ENCODE measurements around the gene RIPK1. TPM values are rescaled to one million over a fixed set of nuclear protein-coding genes. Genes with fewer than 3 reads are reported as not detected.

The RIPK1 gene
- total and polyA plus RNA-seq, 7 donors, result 5.6 to 10.6 (median 7.1) TPM

DNA sequence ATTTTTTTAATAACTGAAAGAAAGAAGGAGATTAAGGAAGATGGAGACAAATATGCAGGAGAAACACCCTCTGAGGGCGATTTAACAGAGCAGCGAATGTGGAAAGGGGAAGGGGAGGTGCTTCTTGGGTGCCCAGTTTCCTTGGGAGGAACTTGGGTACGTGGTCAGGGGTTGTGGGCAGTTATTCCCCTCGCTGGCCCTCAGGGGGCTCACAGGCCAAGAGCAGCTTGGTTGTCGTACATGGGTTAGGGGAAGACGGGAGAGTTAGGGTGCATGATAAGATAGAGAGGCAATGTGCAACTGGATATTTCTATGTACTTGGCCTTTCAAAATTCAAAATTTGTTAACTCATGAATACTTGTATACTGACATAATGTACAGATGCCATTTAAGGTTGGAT lies 96.1 kb downstream of the RIPK1 start:
- Histone ChIP-seq H3K27ac (no peak overlapping the region), H3K36me3 (ENCODE audit: insufficient read depth in 1 of 2, low read depth in 1 of 2) (no peaks in the 10 kb centered on the region), H3K4me1 (peaks cover 4% of the 10 kb centered on the region), H3K4me3 (no peak overlapping the region), H3K9me3 (no peaks in the 10 kb centered on the region), H3K27me3 (ENCODE audit: insufficient read depth in 3 of 3, low read length in 2 of 3) (no peaks in the 10 kb centered on the region)
- intact Hi-C loops (cut with DNase I), result loop anchor here in 1 of 2 donors (5.0 kb wide), 1 partner anchor 37 kb away; no protein-coding TSS in a partner anchor
- DNase-seq (no peak), ATAC-seq (no peak)
- 87 to 96% (median 94%) methylated on average over 6 of the region's 6 CpGs for WGBS, 3 donors
- TF ChIP-seq, protein P1, sequence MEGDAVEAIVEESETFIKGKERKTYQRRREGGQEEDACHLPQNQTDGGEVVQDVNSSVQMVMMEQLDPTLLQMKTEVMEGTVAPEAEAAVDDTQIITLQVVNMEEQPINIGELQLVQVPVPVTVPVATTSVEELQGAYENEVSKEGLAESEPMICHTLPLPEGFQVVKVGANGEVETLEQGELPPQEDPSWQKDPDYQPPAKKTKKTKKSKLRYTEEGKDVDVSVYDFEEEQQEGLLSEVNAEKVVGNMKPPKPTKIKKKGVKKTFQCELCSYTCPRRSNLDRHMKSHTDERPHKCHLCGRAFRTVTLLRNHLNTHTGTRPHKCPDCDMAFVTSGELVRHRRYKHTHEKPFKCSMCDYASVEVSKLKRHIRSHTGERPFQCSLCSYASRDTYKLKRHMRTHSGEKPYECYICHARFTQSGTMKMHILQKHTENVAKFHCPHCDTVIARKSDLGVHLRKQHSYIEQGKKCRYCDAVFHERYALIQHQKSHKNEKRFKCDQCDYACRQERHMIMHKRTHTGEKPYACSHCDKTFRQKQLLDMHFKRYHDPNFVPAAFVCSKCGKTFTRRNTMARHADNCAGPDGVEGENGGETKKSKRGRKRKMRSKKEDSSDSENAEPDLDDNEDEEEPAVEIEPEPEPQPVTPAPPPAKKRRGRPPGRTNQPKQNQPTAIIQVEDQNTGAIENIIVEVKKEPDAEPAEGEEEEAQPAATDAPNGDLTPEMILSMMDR (IDR thresholded peaks at IDR 0.05), result no peak

Other genes starting within 250 kb of the RIPK1 start
- 10 to 100 TPM; 10.2 to 62.0 (median 52.2) TPM for gene SERPINB1, start 226.6 kb upstream of the RIPK1 start, total RNA-seq
- gene SERPINB1, start 226.6 kb upstream of the RIPK1 start, polyA plus RNA-seq, result 100 to 1,000 TPM in 1 of 3 donors, 10 to 100 TPM in 2; 28.1 to 131 (median 33.4) TPM
- gene SERPINB9, start 165.2 kb upstream of the RIPK1 start, total RNA-seq, result 1 to 10 TPM; 1.9 to 3.1 (median 2.2) TPM
- 1 to 10 TPM in 2 of 3 donors, under 1 TPM in 1; 0.74 to 1.1 (median 1.0) TPM for gene SERPINB9, start 165.2 kb upstream of the RIPK1 start, polyA plus RNA-seq
- gene SERPINB6, start 96.9 kb upstream of the RIPK1 start, total RNA-seq, result 100 to 1,000 TPM in 3 of 4 donors, 10 to 100 TPM in 1; 92.3 to 205 (median 141) TPM
- gene SERPINB6, start 96.9 kb upstream of the RIPK1 start, polyA plus RNA-seq, result 100 to 1,000 TPM; 161 to 239 (median 174) TPM
- gene NQO2, start 68.6 kb upstream of the RIPK1 start, total RNA-seq, result 100 to 1,000 TPM in 2 of 4 donors, 10 to 100 TPM in 2; 42.8 to 129 (median 101) TPM
- gene NQO2, start 68.6 kb upstream of the RIPK1 start, polyA plus RNA-seq, result 100 to 1,000 TPM in 2 of 3 donors, 10 to 100 TPM in 1; 80.1 to 201 (median 159) TPM
- 10 to 100 TPM in 3 of 4 donors, 1 to 10 TPM in 1; 6.7 to 22.8 (median 13.5) TPM for gene BPHL, start 50.2 kb downstream of the RIPK1 start, total RNA-seq
- 1 to 10 TPM; 6.8 to 9.0 (median 7.3) TPM for gene BPHL, start 50.2 kb downstream of the RIPK1 start, polyA plus RNA-seq
- 10 to 100 TPM; 25.3 to 58.0 (median 40.5) TPM for gene TUBB2A, start 89.0 kb downstream of the RIPK1 start, total RNA-seq
- gene TUBB2A, start 89.0 kb downstream of the RIPK1 start, polyA plus RNA-seq, result 10 to 100 TPM; 35.4 to 83.4 (median 47.1) TPM
- 1 to 10 TPM; 1.1 to 4.4 (median 3.1) TPM for gene TUBB2B, start 159.2 kb downstream of the RIPK1 start, total RNA-seq
- gene TUBB2B, start 159.2 kb downstream of the RIPK1 start, polyA plus RNA-seq, result 1 to 10 TPM; 3.3 to 5.7 (median 3.4) TPM
- 10 to 100 TPM; 19.7 to 26.8 (median 22.0) TPM for gene PSMG4, start 190.5 kb downstream of the RIPK1 start, total RNA-seq
- 10 to 100 TPM; 18.6 to 31.3 (median 26.2) TPM for gene PSMG4, start 190.5 kb downstream of the RIPK1 start, polyA plus RNA-seq